ENCODE measurements around the gene MRPS5.

GRCh38 chr2:95041824-95042442 is 79.7 kb downstream of the MRPS5 start:
- TF ChIP-seq CTCF (IDR thresholded peaks at IDR 0.05) (no peak), POLR2A (IDR thresholded peaks at IDR 0.05) (no peak), POLR2AphosphoS5 (IDR thresholded peaks at IDR 0.05) (no peak)

Measured in breast epithelium (tissue), 3 donors.